HCT116 (cell line): ENCODE measurements around the gene PRUNE1. TPM values are rescaled to one million over a fixed set of nuclear protein-coding genes. Genes with fewer than 3 reads are reported as not detected.

Source experiments
- ATAC-seq: fragments of 200-7000 bp; cut with Tn5 transposase; 2 replicates; pipeline ENCODE4 v1.9.1; 2020; ENCODE audit warnings: mild to moderate bottlenecking, moderate library complexity
- BruUV-seq: library from RNA; stranded (reverse); fragments of 400-500 nt; replicated peaks from 2 replicates; lab custom pipeline; 2021; lab: Mats Ljungman, UMichigan
- CTCF ChIA-PET: fragments of 300-600 bp; sonication (Branson Sonifier 250); formaldehyde crosslinking; loops from one replicate; lab custom pipeline; 2021; ENCODE audit warnings: antibody characterized with exemption; lab: Charles Lee
- POLR2A ChIA-PET: fragments of 300-600, 350-600 bp; sonication (Branson Sonifier 250); formaldehyde crosslinking; loops from one replicate; lab custom pipeline; 2021; ENCODE audit warnings: antibody characterized with exemption; lab: Charles Lee
- RAD21 ChIA-PET, 2 experiments: fragments of 300-600 bp; sonication (Branson Sonifier 250); formaldehyde crosslinking; loops; one replicate each; lab custom pipeline; 2023; ENCODE audit warnings: low total read pairs in 2 of 2; ENCODE audit not compliant: uncharacterized antibody in 2 of 2, unreplicated experiment in 2 of 2, low non-redundant PET in 1 of 2; lab: Charles Lee
- DNase-seq: peaks from one replicate; pipeline ENCODE4 v3.0.0-alpha.2; 2010; ENCODE audit warnings: low read depth, low spot score
- H2AFZ ChIP-seq: fragments of 200-600 bp; shearing (Covaris generic), sonication (generic); 2 replicates; pipeline ENCODE4 v1.6.1; 2017; ENCODE audit warnings: low read depth, mixed run types, mixed read lengths, antibody characterized with exemption, low read length; ENCODE audit not compliant: poor library complexity, severe bottlenecking
- H3K27ac ChIP-seq: 2 replicates; pipeline ENCODE4 v1.5.1; 2012; ENCODE audit warnings: low read depth, low read length
- H3K27me3 ChIP-seq: fragments of 200-600 bp; sonication (generic); 2 replicates; pipeline ENCODE4 v1.6.1; 2016; ENCODE audit warnings: mixed run types, low read length, mixed read lengths; ENCODE audit not compliant: insufficient read depth
- H3K36me3 ChIP-seq, 2 experiments: fragments of 200-500 bp in 1 of 2; fragments of 200-600 bp in 1 of 2; sonication (Bioruptor generic) in 1 of 2; sonication (generic) in 1 of 2; 2 replicates each; pipeline versions ENCODE4 v1.5.1 to v1.6.1; 2014 to 2016; ENCODE audit warnings: low read length in 2 of 2, inconsistent platforms in 1 of 2, mixed read lengths in 1 of 2, mixed run types in 1 of 2; ENCODE audit not compliant: insufficient read depth in 2 of 2, control insufficient read depth in 1 of 2
- H3K4me1 ChIP-seq, 2 experiments: fragments of 200-600 bp in 1 of 2; sonication (generic) in 1 of 2; 2 replicates each; pipeline versions ENCODE4 v1.5.1 to v1.6.1; 2012 to 2017; ENCODE audit warnings: low read length in 2 of 2, inconsistent platforms in 1 of 2, mild to moderate bottlenecking in 1 of 2, mixed read lengths in 1 of 2, mixed run types in 1 of 2, moderate library complexity in 1 of 2; ENCODE audit not compliant: insufficient read depth in 2 of 2, control insufficient read depth in 1 of 2
- H3K4me2 ChIP-seq: fragments of 200-600 bp; sonication (generic); 2 replicates; pipeline ENCODE4 v1.6.1; 2017; ENCODE audit warnings: mixed run types, low read length, mixed read lengths
- H3K4me3 ChIP-seq, 2 experiments: fragments of 200-600 bp in 1 of 2; sonication (generic) in 1 of 2; replicated peaks in 1 of 2; 2 replicates each; pipeline ENCODE4 v1.5.1; 2011 to 2016; ENCODE audit warnings: low read length in 2 of 2, control low read depth in 1 of 2, low read depth in 1 of 2, mild to moderate bottlenecking in 1 of 2, mixed read lengths in 1 of 2, mixed run types in 1 of 2
- H3K79me2 ChIP-seq: fragments of 200-600 bp; sonication (generic); 2 replicates; pipeline ENCODE4 v1.6.1; 2017; ENCODE audit warnings: mild to moderate bottlenecking, mixed run types, low read length, moderate library complexity, mixed read lengths; ENCODE audit not compliant: insufficient read depth
- H3K9ac ChIP-seq: fragments of 200-600 bp; sonication (generic); 2 replicates; pipeline ENCODE4 v1.6.1; 2016; ENCODE audit warnings: low read length, mixed read lengths
- H3K9me2 ChIP-seq: fragments of 200-600 bp; sonication (generic), shearing (Covaris generic); 2 replicates; pipeline ENCODE4 v1.6.1; 2017; ENCODE audit warnings: mixed run types, mild to moderate bottlenecking, moderate library complexity; ENCODE audit not compliant: insufficient read depth
- H3K9me3 ChIP-seq, 2 experiments: fragments of 200-500 bp in 1 of 2; fragments of 200-600 bp in 1 of 2; sonication (Bioruptor generic) in 1 of 2; sonication (generic) in 1 of 2; 2 replicates each; pipeline ENCODE4 v1.6.1; 2014 to 2017; ENCODE audit warnings: low read length in 2 of 2, mixed read lengths in 2 of 2, inconsistent platforms in 1 of 2, low read depth in 1 of 2, mild to moderate bottlenecking in 1 of 2, mixed run types in 1 of 2, moderate library complexity in 1 of 2; ENCODE audit not compliant: control insufficient read depth in 1 of 2, insufficient read depth in 1 of 2
- H4K20me1 ChIP-seq: fragments of 200-600 bp; sonication (generic), shearing (Covaris generic); 2 replicates; pipeline ENCODE4 v1.6.1; 2017; ENCODE audit warnings: mixed run types, mild to moderate bottlenecking, moderate library complexity; ENCODE audit not compliant: insufficient read depth
- JUND ChIP-seq: IDR thresholded peaks from 2 replicates; pipeline ENCODE4 v1.6.1; 2012
- RAD21 ChIP-seq: IDR thresholded peaks from 2 replicates; pipeline ENCODE4 v1.6.1; 2012; ENCODE audit warnings: low read depth, mild to moderate bottlenecking
- TCF7L2 ChIP-seq: IDR thresholded peaks from 2 replicates; pipeline ENCODE4 v1.7.0; 2011; ENCODE audit warnings: borderline replicate concordance, inconsistent platforms; ENCODE audit not compliant: insufficient read depth, insufficient read length; ENCODE audit errors: extremely low read depth
- intact Hi-C: fragments of 100-400 bp; cut with micrococcal nuclease; formaldehyde crosslinking; loops from 2 replicates; pipeline ENCODE4 v1.10.0; 2022
- total RNA-seq: library from RNA; stranded (reverse); gene quantifications from one replicate; pipeline ENCODE4 v1.2.1, GENCODE V29; 2021; ENCODE audit not compliant: unreplicated experiment
- TF ChIP-seq, protein P1 (sequence below), 3 experiments: fragments of 200-600 bp in 1 of 3; sonication (generic) in 1 of 3; IDR thresholded peaks in 2 of 3; conservative IDR thresholded peaks in 1 of 3; 2 replicates each; pipeline ENCODE4 v1.5.1; 2012 to 2017; ENCODE audit warnings: low read depth in 2 of 3, low read length in 2 of 3, antibody characterized with exemption in 1 of 3, borderline replicate concordance in 1 of 3, control low read depth in 1 of 3, mild to moderate bottlenecking in 1 of 3, mixed read lengths in 1 of 3, mixed run types in 1 of 3, moderate library complexity in 1 of 3; ENCODE audit not compliant: insufficient read depth in 1 of 3

Gene PRUNE1
- total RNA-seq, 1 experiment from 2014 or later, result 20.2 TPM

DNA sequence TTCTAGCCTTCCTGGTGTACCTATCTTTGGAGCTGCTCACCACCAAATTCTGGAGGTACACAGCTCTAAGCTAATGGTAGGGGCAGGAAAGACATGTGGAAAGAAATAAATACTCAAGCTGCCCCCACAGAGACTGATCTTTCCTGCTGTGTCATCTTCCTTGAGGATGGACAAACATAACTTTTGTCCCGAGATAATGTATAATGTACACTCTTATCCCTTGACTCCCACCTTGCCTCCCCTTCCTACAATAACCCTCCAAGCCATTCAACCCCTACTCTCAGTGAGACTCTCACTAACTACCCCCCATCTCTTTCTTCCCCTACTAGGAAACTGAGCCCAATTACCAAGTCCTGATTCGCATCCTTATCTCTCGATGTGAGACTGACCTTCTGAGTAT lies 14.0 kb upstream of the PRUNE1 start (continued):
- no peak for TF ChIP-seq RAD21
- TF ChIP-seq, protein P1, sequence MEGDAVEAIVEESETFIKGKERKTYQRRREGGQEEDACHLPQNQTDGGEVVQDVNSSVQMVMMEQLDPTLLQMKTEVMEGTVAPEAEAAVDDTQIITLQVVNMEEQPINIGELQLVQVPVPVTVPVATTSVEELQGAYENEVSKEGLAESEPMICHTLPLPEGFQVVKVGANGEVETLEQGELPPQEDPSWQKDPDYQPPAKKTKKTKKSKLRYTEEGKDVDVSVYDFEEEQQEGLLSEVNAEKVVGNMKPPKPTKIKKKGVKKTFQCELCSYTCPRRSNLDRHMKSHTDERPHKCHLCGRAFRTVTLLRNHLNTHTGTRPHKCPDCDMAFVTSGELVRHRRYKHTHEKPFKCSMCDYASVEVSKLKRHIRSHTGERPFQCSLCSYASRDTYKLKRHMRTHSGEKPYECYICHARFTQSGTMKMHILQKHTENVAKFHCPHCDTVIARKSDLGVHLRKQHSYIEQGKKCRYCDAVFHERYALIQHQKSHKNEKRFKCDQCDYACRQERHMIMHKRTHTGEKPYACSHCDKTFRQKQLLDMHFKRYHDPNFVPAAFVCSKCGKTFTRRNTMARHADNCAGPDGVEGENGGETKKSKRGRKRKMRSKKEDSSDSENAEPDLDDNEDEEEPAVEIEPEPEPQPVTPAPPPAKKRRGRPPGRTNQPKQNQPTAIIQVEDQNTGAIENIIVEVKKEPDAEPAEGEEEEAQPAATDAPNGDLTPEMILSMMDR (IDR thresholded peaks at IDR 0.05 in 2 of 3, conservative IDR thresholded peaks at IDR 0.05 in 1 of 3; ENCODE audit: borderline replicate concordance in 1 of 3, insufficient read depth in 1 of 3, low read depth in 2 of 3, low read length in 2 of 3), result no peak
- TF ChIP-seq, all 23 proteins: peak for 0

DNA sequence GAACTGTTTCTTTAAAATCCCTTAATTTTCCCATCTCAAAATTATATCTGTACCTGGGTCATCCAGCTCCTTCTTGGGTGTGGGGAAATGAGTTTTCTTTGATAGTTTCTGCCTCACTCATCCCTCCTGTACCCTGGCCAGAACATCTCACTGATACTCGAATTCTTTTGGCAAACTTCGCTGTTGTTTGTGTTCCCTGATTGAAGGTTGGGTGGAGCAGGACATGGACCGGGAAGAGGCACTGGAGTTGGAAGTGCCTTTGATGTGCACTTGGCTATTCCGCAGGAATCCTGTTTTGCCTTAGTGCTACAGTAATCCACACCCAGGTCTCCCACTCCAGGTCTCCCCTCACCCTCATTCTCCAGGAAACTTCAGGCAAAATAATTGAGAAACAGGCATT lies 12.8 kb upstream of the PRUNE1 start:
- 0 out of 2 replicates have a peak, but pooled peaks have one; percentile 7 for ATAC-seq
- BruUV-seq, result no TSS peak
- Histone ChIP-seq H3K36me3 (no peaks in the 10 kb centered on the region), H3K4me1 (peaks cover 6 to 37% of the 10 kb centered on the region in 2 experiments; a peak in 3 of 4 replicates), H3K4me2 (peak overlapping the region; percentile 46), H3K27me3 (no peaks in the 10 kb centered on the region), H3K9ac (no peak overlapping the region), H3K4me3 (no peak overlapping the region), H3K9me2 (no peaks in the 10 kb centered on the region), H2AFZ (no peak overlapping the region), H3K27ac (no peak overlapping the region), H3K9me3 (no peaks in the 10 kb centered on the region), H3K79me2 (no peaks in the 10 kb centered on the region), H4K20me1 (no peaks in the 10 kb centered on the region)
- ChIA-PET POLR2A (interaction anchor here (1.4 kb wide), 1 partner anchor 11 kb away, joined by 4 read pairs; the partner anchor contains the start of gene MINDY1), CTCF (interaction anchor here (0.7 to 2.4 kb wide), 12 partner anchors 9 to 825 kb away, joined by 3 to 24 read pairs (median 5); partner anchors contain the start of genes ANXA9, CA14, FALEC and MINDY1), RAD21 (interaction anchor here (0.6 to 0.7 kb wide), 4 partner anchors 14 to 492 kb away, joined by 3 to 6 read pairs (median 3); partner anchors contain the start of gene ANXA9 (in 1 of the 2))
- intact Hi-C loops, result loop anchor here (5.0 kb wide), 3 partner anchors 368 to 738 kb away; partner anchors contain the start of genes CA14 and ENSA
- no peak for TF ChIP-seq JUND
- peak; percentile 23 for TF ChIP-seq TCF7L2
- DNase-seq, result no peak
